K562 (cell line): Measurements from ENCODE around the gene NT5DC4. TPM values are rescaled to one million over a fixed set of nuclear protein-coding genes. Genes with fewer than 3 reads are reported as not detected.

Experiments
- ATAC-seq: fragments of 200-7000 bp; cut with Tn5 transposase; 3 replicates; pipeline ENCODE4 v1.9.1; 2020; ENCODE audit warnings: moderate library complexity
- BruUV-seq: library from RNA; stranded (reverse); fragments of 400-500 nt; replicated peaks from 2 replicates; lab custom pipeline; 2021; lab: Mats Ljungman, UMichigan
- CTCF ChIA-PET: fragments of 300-600 bp; formaldehyde crosslinking; extraction: SDS; loops from one replicate; lab custom pipeline; 2021; ENCODE audit warnings: low intra/inter-chr PET ratio; lab: Yijun Ruan, JAX
- POLR2A ChIA-PET: fragments of 300-600, 350-650 bp; sonication (Branson Sonifier 250); formaldehyde crosslinking; extraction: SDS; loops from one replicate; lab custom pipeline; 2021; ENCODE audit warnings: antibody characterized with exemption, inconsistent platforms; lab: Yijun Ruan, JAX
- DNase-seq, 4 experiments: peaks; one replicate each; pipeline versions ENCODE4 v3.0.0 to v3.0.0-alpha.2; 2011 to 2018; ENCODE audit warnings: low spot score in 3 of 4, mixed read lengths in 3 of 4; ENCODE audit errors: extremely low read depth in 1 of 4
- FAIRE-seq: peaks from 2 replicates; lab custom pipeline; 2011; peaks lifted over from hg19 to GRCh38; lab: Jason Lieb, UNC
- H2AFZ ChIP-seq: 2 replicates; pipeline ENCODE4 v1.6.0; 2011; ENCODE audit warnings: low read depth, low read length, control low read depth, inconsistent platforms
- H3K27ac ChIP-seq: fragments of 200-600 bp; 3 replicates; pipeline ENCODE4 v1.8.0; 2011; ENCODE audit warnings: low read depth, mild to moderate bottlenecking, control low read depth, inconsistent platforms, low read length, moderate library complexity, mixed read lengths; ENCODE audit errors: extremely low read depth
- H3K27me3 ChIP-seq, 2 experiments: fragments of 300-600 bp in 1 of 2; 2 replicates in 1 of 2; 3 replicates in 1 of 2; pipeline versions ENCODE4 v1.6.0 to v1.8.0; 2011; ENCODE audit warnings: inconsistent platforms in 2 of 2, low read length in 2 of 2, mild to moderate bottlenecking in 1 of 2, mixed read lengths in 1 of 2, moderate library complexity in 1 of 2; ENCODE audit not compliant: control insufficient read depth in 2 of 2, insufficient read depth in 2 of 2
- H3K36me3 ChIP-seq: fragments of 300-600 bp; 3 replicates; pipeline ENCODE4 v1.8.0; 2011; ENCODE audit warnings: mild to moderate bottlenecking, low read length, inconsistent platforms; ENCODE audit not compliant: control insufficient read depth, insufficient read depth
- H3K4me1 ChIP-seq, 2 experiments: fragments of 200-600 bp in 1 of 2; replicated peaks in 1 of 2; 2 replicates in 1 of 2; 3 replicates in 1 of 2; pipeline versions ENCODE4 v1.5.1 to v1.8.0; 2011; ENCODE audit warnings: inconsistent platforms in 2 of 2, low read length in 2 of 2, mild to moderate bottlenecking in 1 of 2, mixed read lengths in 1 of 2, moderate library complexity in 1 of 2; ENCODE audit not compliant: control insufficient read depth in 2 of 2, insufficient read depth in 2 of 2
- H3K4me2 ChIP-seq: 2 replicates; pipeline ENCODE4 v1.6.1; 2011; ENCODE audit warnings: low read length, control low read depth, inconsistent platforms, mixed read lengths; ENCODE audit not compliant: insufficient read depth
- H3K4me3 ChIP-seq: fragments of 200-600 bp; sonication (generic), shearing (Covaris generic); 2 replicates; pipeline ENCODE4 v1.5.1; 2016; ENCODE audit warnings: control low read depth, inconsistent platforms
- H3K79me2 ChIP-seq: fragments of 200-600 bp; 3 replicates; pipeline ENCODE4 v1.8.0; 2011; ENCODE audit warnings: low read length, inconsistent platforms; ENCODE audit not compliant: control insufficient read depth, insufficient read depth
- H3K9ac ChIP-seq, 2 experiments: 2 replicates each; pipeline versions ENCODE4 v1.6.0 to v1.6.1; 2011; ENCODE audit warnings: low read depth in 2 of 2, low read length in 2 of 2, control low read depth in 1 of 2, inconsistent platforms in 1 of 2, mild to moderate bottlenecking in 1 of 2, mixed read lengths in 1 of 2; ENCODE audit not compliant: insufficient read depth in 1 of 2
- H3K9me1 ChIP-seq: one replicate; pipeline ENCODE4 v1.6.0; 2011; ENCODE audit warnings: inconsistent platforms, mild to moderate bottlenecking, low read length, moderate library complexity; ENCODE audit not compliant: control insufficient read depth, insufficient read depth
- H3K9me3 ChIP-seq: replicated peaks from 2 replicates; pipeline ENCODE4 v1.5.1; 2011; ENCODE audit warnings: low read depth, low read length, inconsistent platforms; ENCODE audit not compliant: control insufficient read depth, insufficient read depth
- H4K20me1 ChIP-seq: replicated peaks from 2 replicates; pipeline ENCODE4 v1.6.1; 2011; ENCODE audit warnings: low read length, inconsistent platforms, mixed read lengths; ENCODE audit not compliant: control insufficient read depth, insufficient read depth
- CC2D1A ChIP-seq: fragments of 450-650 bp; IDR thresholded peaks from 2 replicates; pipeline ENCODE4 v1.6.1; 2017; ENCODE audit warnings: mild to moderate bottlenecking
- CTBP1 ChIP-seq: fragments of 450-650 bp; IDR thresholded peaks from 2 replicates; pipeline ENCODE4 v1.6.1; 2016; ENCODE audit warnings: borderline replicate concordance
- REST ChIP-seq, 2 experiments: fragments of 450-650 bp; formaldehyde crosslinking in 1 of 2; IDR thresholded peaks; 2 replicates each; pipeline versions ENCODE4 v1.4.0 to v1.6.1; 2014 to 2020; ENCODE audit warnings: mild to moderate bottlenecking in 2 of 2, borderline replicate concordance in 1 of 2, low read depth in 1 of 2
- ZNF740 ChIP-seq, 3 experiments: fragments of 200-800 bp in 1 of 3; sonication (Bioruptor generic) in 1 of 3; sonication (generic) in 1 of 3; formaldehyde crosslinking in 1 of 3; IDR thresholded peaks; 2 replicates each; pipeline versions ENCODE4 v1.6.1 to v1.8.0; 2016 to 2022; ENCODE audit warnings: mild to moderate bottlenecking in 2 of 3, missing compliant biosample characterization in 2 of 3, missing genetic modification characterization in 2 of 3, missing genetic modification reagents in 1 of 3
- WGBS: fragments of 100-300 bp; shearing (Covaris generic); methylation state at CpG from one replicate; pipeline ENCODE4 v1.1.6; 2016; ENCODE audit warnings: low coverage, mixed read lengths; ENCODE audit not compliant: insufficient coverage; ENCODE audit errors: missing lambda C conversion rate; 5-methylcytosine and 5-hydroxymethylcytosine counted together
- in situ Hi-C: fragments of 300-500 bp; cut with MboI; formaldehyde crosslinking; loops from 4 replicates; pipeline ENCODE4 v1.15.0; 2018; ENCODE audit warnings: inconsistent platforms, mixed read lengths
- intact Hi-C: fragments of 100-400 bp; cut with micrococcal nuclease; formaldehyde crosslinking; loops from 2 replicates; pipeline ENCODE4 v1.14.2; 2022
- polyA plus RNA-seq, 8 experiments: library from polyadenylated mRNA; depleted of rRNA in 4 of 8; stranded (reverse) in 5 of 8; unstranded in 3 of 8; fragments of >200 nt; fragmentation: Nextera tagmentation in 2 of 8; fragmentation: Illumina TruSeq in 1 of 8; extraction: Ambion mirVana in 2 of 8; extraction: Trizol in 1 of 8; gene quantifications; 2 replicates each; pipeline versions ENCODE4 v1.2.1 to v1.2.3, GENCODE V29; 2011 to 2014; ENCODE audit warnings: inconsistent platforms in 1 of 8, missing spikeins in 1 of 8
- total RNA-seq, 7 experiments: library from RNA; depleted of rRNA in 6 of 7; stranded (reverse); fragments of >200 nt in 6 of 7; fragmentation: Illumina TruSeq in 2 of 7; extraction: Trizol in 2 of 7; gene quantifications; 2 replicates each; pipeline versions ENCODE4 v1.2.1 to v1.2.3, GENCODE V29; 2011 to 2021; ENCODE audit warnings: low replicate concordance in 1 of 7

The NT5DC4 gene
- total and polyA plus RNA-seq, 9 of the 15 experiments (the other 6 are each of a cell fraction or from before 2014, with no cell fraction given): 0.44 to 6.9 (median 2.5) TPM

GRCh38 chr2:112724591-112725525, 4.0 kb downstream of the NT5DC4 start:
- FAIRE-seq (peak; percentile 54), DNase-seq (peak; percentile 62 to 73 (median 67)), ATAC-seq (peak; percentile 64)
- Histone ChIP-seq H3K9ac (peak overlapping the region; percentile 0 to 88; a peak in 2 of 4 replicates), H3K4me2 (no peak overlapping the region), H3K27me3 (no peaks in the 10 kb centered on the region), H3K9me3 (no peaks in the 10 kb centered on the region), H3K79me2 (no peaks in the 10 kb centered on the region), H2AFZ (peak overlapping the region; percentile 77), H4K20me1 (no peaks in the 10 kb centered on the region), H3K36me3 (no peaks in the 10 kb centered on the region), H3K9me1 (no peaks in the 10 kb centered on the region), H3K4me3 (no peak overlapping the region), H3K4me1 (peaks cover 45 to 83% of the 10 kb centered on the region in 2 experiments), H3K27ac (no peak overlapping the region; the same call in 2 of the 3 replicates)
- WGBS: 42% methylated on average over 20 of the region's 21 CpGs
- no TSS peak for BruUV-seq
- CTCF ChIA-PET: interaction anchor here (0.9 to 5.2 kb wide), 3 partner anchors 26 to 126 kb away, joined by 5 to 67 read pairs (median 48); no protein-coding TSS in a partner anchor
- POLR2A ChIA-PET: interaction anchor here (0.6 to 4.6 kb wide), 5 partner anchors 78 to 160 kb away, joined by 3 to 35 read pairs (median 4); partner anchors contain the start of gene SLC20A1
- in situ Hi-C loops: loop anchor here (5.0 kb wide), 2 partner anchors 98 to 123 kb away; no protein-coding TSS in a partner anchor
- intact Hi-C loops: loop anchor here (5.0 to 10.0 kb wide), 2 partner anchors 217 to 240 kb away; partner anchors contain the start of gene TTL
- peak; percentile 41; the same call in 1 of the 2 replicates for TF ChIP-seq CTBP1
- TF ChIP-seq ZNF740 (CRISPR knock-in tag; IDR thresholded peaks at IDR 0.05): peak; percentile 96
- TF ChIP-seq ZNF740 (tag; IDR thresholded peaks at IDR 0.05): peak in 1 of 2 experiments; percentile 83; a peak in 2 of 4 replicates
- TF ChIP-seq CC2D1A: 0 out of 2 replicates have a peak, but pooled peaks have one; percentile 45
- TF ChIP-seq REST (IDR thresholded peaks at IDR 0.05; ENCODE audit: borderline replicate concordance): peak; percentile 76
- no peak for TF ChIP-seq REST (CRISPR knock-in tag; IDR thresholded peaks at IDR 0.05; ENCODE audit: low read depth)
